Hepatocyte (in vitro differentiated cells): ENCODE results near the gene STYXL2. TPM values are rescaled to one million over a fixed set of nuclear protein-coding genes. Genes with fewer than 3 reads are reported as not detected.

Experiments used
- DNase-seq: peaks from one replicate; pipeline ENCODE4 v3.0.0-alpha.2; 2016; ENCODE audit warnings: low spot score
- H2AFZ ChIP-seq: fragments of 200-600 bp; sonication (generic); 2 replicates; pipeline ENCODE4 v1.6.0; 2016; ENCODE audit warnings: antibody characterized with exemption, mild to moderate bottlenecking
- H3K27ac ChIP-seq: fragments of 200-600 bp; sonication (generic); 2 replicates; pipeline ENCODE4 v1.5.1; 2016; ENCODE audit warnings: mild to moderate bottlenecking
- H3K27me3 ChIP-seq: fragments of 200-600 bp; sonication (generic); 2 replicates; pipeline ENCODE4 v1.6.1; 2016
- H3K36me3 ChIP-seq: fragments of 200-600 bp; sonication (generic); replicated peaks from 2 replicates; pipeline ENCODE4 v1.5.1; 2016; ENCODE audit warnings: low read depth; ENCODE audit not compliant: insufficient read depth
- H3K4me1 ChIP-seq: fragments of 200-600 bp; sonication (generic); 2 replicates; pipeline ENCODE4 v1.5.1; 2016; ENCODE audit warnings: mild to moderate bottlenecking, moderate library complexity; ENCODE audit not compliant: insufficient read depth
- H3K4me2 ChIP-seq: fragments of 200-600 bp; sonication (generic); 2 replicates; pipeline ENCODE4 v1.6.0; 2016
- H3K4me3 ChIP-seq: fragments of 200-600 bp; sonication (generic); 2 replicates; pipeline ENCODE4 v1.5.1; 2016; ENCODE audit warnings: mild to moderate bottlenecking
- H3K79me2 ChIP-seq: fragments of 200-600 bp; sonication (generic); 2 replicates; pipeline ENCODE4 v1.6.0; 2017; ENCODE audit warnings: mild to moderate bottlenecking
- H3K9me2 ChIP-seq: fragments of 200-600 bp; sonication (generic); replicated peaks from 2 replicates; pipeline ENCODE4 v1.6.0; 2017; ENCODE audit warnings: mild to moderate bottlenecking; ENCODE audit not compliant: insufficient read depth
- H3K9me3 ChIP-seq: fragments of 200-600 bp; sonication (generic); 2 replicates; pipeline ENCODE4 v1.5.1; 2016; ENCODE audit warnings: low read depth, mild to moderate bottlenecking
- H4K20me1 ChIP-seq: fragments of 200-600 bp; sonication (generic); 2 replicates; pipeline ENCODE4 v1.6.0; 2016; ENCODE audit warnings: mild to moderate bottlenecking; ENCODE audit not compliant: insufficient read depth, poor library complexity, severe bottlenecking
- CTCF ChIP-seq: fragments of 200-600 bp; sonication (generic); IDR thresholded peaks from 2 replicates; pipeline ENCODE4 v1.5.1; 2016; ENCODE audit warnings: antibody characterized with exemption, mild to moderate bottlenecking; ENCODE audit not compliant: poor library complexity
- EZH2 ChIP-seq: fragments of 200-600 bp; sonication (generic); IDR thresholded peaks from 2 replicates; pipeline ENCODE4 v1.6.1; 2016; ENCODE audit warnings: antibody characterized with exemption, mild to moderate bottlenecking, borderline replicate concordance
- EZH2phosphoT487 ChIP-seq: fragments of 200-600 bp; sonication (generic); IDR thresholded peaks from one replicate; pipeline ENCODE4 v1.6.1; 2018; ENCODE audit warnings: antibody characterized with exemption, mild to moderate bottlenecking, low read depth, moderate library complexity; ENCODE audit not compliant: unreplicated experiment, severe bottlenecking
- WGBS: methylation state at CpG from one replicate; pipeline ENCODE4 v1.1.6; 2016; ENCODE audit warnings: low lambda C conversion rate; ENCODE audit errors: missing lambda C conversion rate; 5-methylcytosine and 5-hydroxymethylcytosine counted together
- polyA plus RNA-seq: library from polyadenylated mRNA; unstranded; fragments of >200 nt; fragmentation: Nextera tagmentation; extraction: Ambion mirVana; gene quantifications from 2 replicates; pipeline ENCODE4 v1.2.1, GENCODE V29; 2016
- total RNA-seq: library from RNA; depleted of rRNA; stranded (reverse); fragments of >200 nt; gene quantifications from 2 replicates; pipeline ENCODE4 v1.2.3, GENCODE V29; 2014

The STYXL2 gene
- total and polyA plus RNA-seq, 2 experiments from 2014 or later, result 0.07 to 0.40 TPM

- Histone ChIP-seq H4K20me1 (no peaks in the 10 kb centered on the region), H3K4me1 (peaks cover 17% of the 10 kb centered on the region), H3K4me3 (no peak overlapping the region), H2AFZ (no peak overlapping the region), H3K36me3 (no peaks in the 10 kb centered on the region), H3K4me2 (no peak overlapping the region), H3K27me3 (no peaks in the 10 kb centered on the region), H3K9me2 (no peaks in the 10 kb centered on the region), H3K79me2 (no peaks in the 10 kb centered on the region), H3K27ac (no peak overlapping the region), H3K9me3 (no peaks in the 10 kb centered on the region)
- WGBS, result 90% methylated on average over 7 of the region's 7 CpGs
- no peak for DNase-seq
- TF ChIP-seq CTCF (no peak), EZH2phosphoT487 (no peak), EZH2 (no peak)
Observed at GRCh38 chr1:167086033-167086432, 7.8 kb upstream of the STYXL2 start.

GRCh38 chr1:167086768-167087167, 7.1 kb upstream of the STYXL2 start:
- H3K4me3 ChIP-seq, result no peak overlapping the region
- TF ChIP-seq EZH2phosphoT487 (no peak), EZH2 (no peak), CTCF (no peak)

GRCh38 chr1:167088746-167089417, 5.0 kb upstream of the STYXL2 start:
- Histone ChIP-seq H3K36me3 (no peaks in the 10 kb centered on the region), H3K27ac (no peak overlapping the region), H4K20me1 (no peaks in the 10 kb centered on the region), H3K9me3 (no peaks in the 10 kb centered on the region), H3K4me1 (peaks cover 4% of the 10 kb centered on the region), H3K4me3 (no peak overlapping the region), H2AFZ (no peak overlapping the region), H3K27me3 (no peaks in the 10 kb centered on the region), H3K79me2 (no peaks in the 10 kb centered on the region), H3K9me2 (no peaks in the 10 kb centered on the region), H3K4me2 (no peak overlapping the region)
- no peak for DNase-seq
- 56% methylated on average over 6 of the region's 6 CpGs for WGBS
- TF ChIP-seq EZH2phosphoT487, result no peak
- no peak for TF ChIP-seq EZH2

More at GRCh38 chr1:167086768-167087167, 7.1 kb upstream of the STYXL2 start:
- Histone ChIP-seq H3K4me2 (no peak overlapping the region), H3K27me3 (no peaks in the 10 kb centered on the region), H3K79me2 (no peaks in the 10 kb centered on the region), H3K36me3 (no peaks in the 10 kb centered on the region), H3K9me3 (no peaks in the 10 kb centered on the region), H2AFZ (no peak overlapping the region), H4K20me1 (no peaks in the 10 kb centered on the region), H3K9me2 (no peaks in the 10 kb centered on the region), H3K27ac (no peak overlapping the region), H3K4me1 (peaks cover 16% of the 10 kb centered on the region)
- no peak for DNase-seq
- 60% methylated on average over 3 of the region's 3 CpGs for WGBS

GRCh38 chr1:167089939-167090313, 3.9 kb upstream of the STYXL2 start:
- no peak overlapping the region for H2AFZ ChIP-seq
- H3K36me3 ChIP-seq, result no peaks in the 10 kb centered on the region
- H3K4me3 ChIP-seq, result no peak overlapping the region
- no peak overlapping the region for H3K4me2 ChIP-seq
- TF ChIP-seq CTCF, result no peak
- TF ChIP-seq EZH2phosphoT487, result no peak
- TF ChIP-seq EZH2, result no peak
- no peak for DNase-seq
- no peaks in the 10 kb centered on the region for H3K9me3 ChIP-seq
- 92% methylated on average over 2 of the region's 2 CpGs for WGBS
- no peaks in the 10 kb centered on the region for H3K27me3 ChIP-seq
- peaks cover 4% of the 10 kb centered on the region for H3K4me1 ChIP-seq
- no peaks in the 10 kb centered on the region for H4K20me1 ChIP-seq
- no peaks in the 10 kb centered on the region for H3K9me2 ChIP-seq
- no peaks in the 10 kb centered on the region for H3K79me2 ChIP-seq
- H3K27ac ChIP-seq, result peak overlapping the region; percentile 83
